SK-N-SH (cell line): Measurements from ENCODE around the gene GOLGA8A.

Experiments used
- EZH2phosphoT487 ChIP-seq: fragments of 200-600 bp; sonication (generic); IDR thresholded peaks from 2 replicates; pipeline ENCODE4 v1.6.1; 2017; ENCODE audit warnings: low read depth, mixed run types, mild to moderate bottlenecking, antibody characterized with exemption, moderate library complexity, borderline replicate concordance
- GABPA ChIP-seq: IDR thresholded peaks from 2 replicates; pipeline ENCODE4 v1.4.0; 2012; ENCODE audit warnings: low read depth, mild to moderate bottlenecking
- JUND ChIP-seq: IDR thresholded peaks from 2 replicates; pipeline ENCODE4 v1.4.0; 2012
- MAX ChIP-seq: IDR thresholded peaks from 2 replicates; pipeline ENCODE4 v1.4.0; 2012; ENCODE audit warnings: low read depth
- POLR2AphosphoS5 ChIP-seq: IDR thresholded peaks from 2 replicates; pipeline ENCODE4 v1.6.1; 2012; ENCODE audit warnings: low read depth, low read length
- RAD21 ChIP-seq: IDR thresholded peaks from 2 replicates; pipeline ENCODE4 v1.6.1; 2012; ENCODE audit warnings: mild to moderate bottlenecking, low read length
- REST ChIP-seq: IDR thresholded peaks from 2 replicates; pipeline ENCODE4 v1.6.1; 2012; ENCODE audit warnings: mild to moderate bottlenecking, low read depth, low read length, moderate library complexity
- RXRA ChIP-seq: IDR thresholded peaks from 2 replicates; pipeline ENCODE4 v1.4.0; 2012; ENCODE audit warnings: low read depth, mild to moderate bottlenecking, borderline replicate concordance
- TAF1 ChIP-seq: IDR thresholded peaks from 2 replicates; pipeline ENCODE4 v1.6.1; 2012; ENCODE audit warnings: low read depth, mild to moderate bottlenecking, low read length, moderate library complexity, borderline replicate concordance
- TCF12 ChIP-seq: IDR thresholded peaks from 2 replicates; pipeline ENCODE4 v1.4.0; 2012
- USF2 ChIP-seq: fragments of 150-350 bp; IDR thresholded peaks from 2 replicates; pipeline ENCODE4 v1.6.1; 2017; ENCODE audit warnings: antibody characterized with exemption, low read length, low read depth, borderline replicate concordance
- YY1 ChIP-seq: IDR thresholded peaks from 2 replicates; pipeline ENCODE4 v1.4.0; 2012; ENCODE audit warnings: low read depth, mild to moderate bottlenecking
- TF ChIP-seq, protein P1 (sequence below): fragments of 200-600 bp; sonication (generic); IDR thresholded peaks from 2 replicates; pipeline ENCODE4 v1.6.1; 2017; ENCODE audit warnings: antibody characterized with exemption, mild to moderate bottlenecking, moderate library complexity
- TF ChIP-seq, protein P2 (sequence below): IDR thresholded peaks from 2 replicates; pipeline ENCODE4; 2012

DNA sequence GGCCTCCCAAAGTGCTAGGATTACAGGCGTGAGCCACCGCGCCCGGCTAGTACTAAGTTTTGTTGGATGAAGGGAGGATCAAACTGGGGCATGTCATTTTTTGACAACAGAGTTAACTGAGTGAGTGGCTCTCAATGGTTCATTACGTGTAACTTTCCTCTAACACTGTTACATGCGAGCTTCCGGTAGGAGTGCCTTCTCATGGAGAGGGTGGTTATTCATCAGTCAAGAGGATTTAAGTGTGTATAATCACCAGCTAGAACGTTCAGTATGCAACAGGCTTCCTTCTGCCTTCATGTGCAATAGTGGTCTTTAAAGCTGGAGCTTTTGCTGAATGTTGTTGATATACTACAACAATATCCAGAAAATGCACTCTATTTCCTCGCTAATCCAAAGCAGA, 19.1 kb upstream of the GOLGA8A start:
- no peak for TF ChIP-seq USF2
- TF ChIP-seq, protein P1, sequence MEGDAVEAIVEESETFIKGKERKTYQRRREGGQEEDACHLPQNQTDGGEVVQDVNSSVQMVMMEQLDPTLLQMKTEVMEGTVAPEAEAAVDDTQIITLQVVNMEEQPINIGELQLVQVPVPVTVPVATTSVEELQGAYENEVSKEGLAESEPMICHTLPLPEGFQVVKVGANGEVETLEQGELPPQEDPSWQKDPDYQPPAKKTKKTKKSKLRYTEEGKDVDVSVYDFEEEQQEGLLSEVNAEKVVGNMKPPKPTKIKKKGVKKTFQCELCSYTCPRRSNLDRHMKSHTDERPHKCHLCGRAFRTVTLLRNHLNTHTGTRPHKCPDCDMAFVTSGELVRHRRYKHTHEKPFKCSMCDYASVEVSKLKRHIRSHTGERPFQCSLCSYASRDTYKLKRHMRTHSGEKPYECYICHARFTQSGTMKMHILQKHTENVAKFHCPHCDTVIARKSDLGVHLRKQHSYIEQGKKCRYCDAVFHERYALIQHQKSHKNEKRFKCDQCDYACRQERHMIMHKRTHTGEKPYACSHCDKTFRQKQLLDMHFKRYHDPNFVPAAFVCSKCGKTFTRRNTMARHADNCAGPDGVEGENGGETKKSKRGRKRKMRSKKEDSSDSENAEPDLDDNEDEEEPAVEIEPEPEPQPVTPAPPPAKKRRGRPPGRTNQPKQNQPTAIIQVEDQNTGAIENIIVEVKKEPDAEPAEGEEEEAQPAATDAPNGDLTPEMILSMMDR: no peak
- no peak for TF ChIP-seq EZH2phosphoT487
- TF ChIP-seq MAX: no peak
- no peak for TF ChIP-seq RXRA
- TF ChIP-seq REST: no peak
- no peak for TF ChIP-seq JUND
- no peak for TF ChIP-seq POLR2AphosphoS5
- TF ChIP-seq, protein P2, sequence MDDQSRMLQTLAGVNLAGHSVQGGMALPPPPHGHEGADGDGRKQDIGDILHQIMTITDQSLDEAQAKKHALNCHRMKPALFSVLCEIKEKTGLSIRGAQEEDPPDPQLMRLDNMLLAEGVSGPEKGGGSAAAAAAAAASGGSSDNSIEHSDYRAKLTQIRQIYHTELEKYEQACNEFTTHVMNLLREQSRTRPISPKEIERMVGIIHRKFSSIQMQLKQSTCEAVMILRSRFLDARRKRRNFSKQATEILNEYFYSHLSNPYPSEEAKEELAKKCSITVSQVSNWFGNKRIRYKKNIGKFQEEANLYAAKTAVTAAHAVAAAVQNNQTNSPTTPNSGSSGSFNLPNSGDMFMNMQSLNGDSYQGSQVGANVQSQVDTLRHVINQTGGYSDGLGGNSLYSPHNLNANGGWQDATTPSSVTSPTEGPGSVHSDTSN: no peak
- no peak for TF ChIP-seq RAD21
- TF ChIP-seq TAF1: no peak
- no peak for TF ChIP-seq TCF12
- no peak for TF ChIP-seq YY1
- TF ChIP-seq GABPA: no peak
